Kidney (tissue), 14 donors: ENCODE measurements around the gene KRT9. TPM values are rescaled to one million over a fixed set of nuclear protein-coding genes. Genes with fewer than 3 reads are reported as not detected.
A peak's percentile ranks its signal among the peaks of the same experiment; 100 is the strongest.
"Not testable (repeated sequence)": the region's sequence is repeated elsewhere in the genome, so short reads cannot be mapped to it uniquely, and the experiment has no call there.

ENCODE experiments used
- DNase-seq, 5 donors: peaks; one replicate each; pipeline ENCODE4 v3.0.0-alpha.2; 2013 to 2020
- FAIRE-seq: peaks from 2 replicates; lab custom pipeline; 2012; peaks lifted over from hg19 to GRCh38; lab: Jason Lieb, UNC
- H3K27ac ChIP-seq, 2 donors: one replicate each; pipeline ENCODE4 v1.7.0; 2013; ENCODE audit warnings: low read depth in 2 of 2, low read length in 2 of 2, inconsistent platforms in 1 of 2
- H3K27me3 ChIP-seq: one replicate; pipeline ENCODE4 v1.7.1; 2013; ENCODE audit warnings: low read length, inconsistent platforms; ENCODE audit not compliant: control insufficient read depth, insufficient read depth
- H3K36me3 ChIP-seq, 3 donors: one replicate each; pipeline versions ENCODE4 v1.7.0 to v1.7.1; 2013; ENCODE audit warnings: low read length in 3 of 3, control low read depth in 1 of 3, inconsistent platforms in 1 of 3; ENCODE audit not compliant: insufficient read depth in 3 of 3, control insufficient read depth in 2 of 3
- H3K4me1 ChIP-seq, 3 donors: one replicate each; pipeline versions ENCODE4 v1.7.0 to v1.7.1; 2013; ENCODE audit warnings: low read length in 3 of 3, inconsistent platforms in 1 of 3, low read depth in 1 of 3; ENCODE audit not compliant: control insufficient read depth in 2 of 3, insufficient read depth in 2 of 3
- H3K4me3 ChIP-seq, 3 donors: one replicate each; pipeline versions ENCODE4 v1.7.0 to v1.8.1; 2013; ENCODE audit warnings: low read length in 3 of 3, control low read depth in 1 of 3, inconsistent platforms in 1 of 3
- H3K9ac ChIP-seq, 3 donors: one replicate each; pipeline versions ENCODE4 v1.7.0 to v1.7.1; 2013; ENCODE audit warnings: low read length in 3 of 3, control low read depth in 1 of 3, inconsistent platforms in 1 of 3
- H3K9me3 ChIP-seq, 3 donors: one replicate each; pipeline versions ENCODE4 v1.7.0 to v1.7.1; 2013; ENCODE audit warnings: low read length in 3 of 3, control low read depth in 1 of 3, inconsistent platforms in 1 of 3; ENCODE audit not compliant: control insufficient read depth in 2 of 3, insufficient read depth in 1 of 3
- intact Hi-C: fragments of 100-400 bp; cut with DNase I; formaldehyde crosslinking; loops from one replicate; pipeline ENCODE4 v1.11.1; 2022
- polyA plus RNA-seq: library from polyadenylated mRNA; stranded (reverse); fragments of 350-450 nt; fragmentation: Illumina TruSeq; extraction: RNeasy Lipid Tissue Mini Kit (QIAGEN cat#74804); gene quantifications from one replicate; pipeline ENCODE4 v1.2.3, GENCODE V29; 2014; ENCODE audit warnings: low read depth, low replicate concordance; ENCODE audit not compliant: insufficient read depth
- total RNA-seq: library from RNA; stranded (reverse); fragmentation: NEBNext Ultra II Directional; extraction: Animal tissue kit (Norgen Biotek cat#: 25700); gene quantifications from one replicate; pipeline ENCODE4 v1.2.1, GENCODE V29; 2021
- TF ChIP-seq, protein P1 (sequence below): IDR thresholded peaks from 3 replicates; pipeline ENCODE4 v1.5.1; 2012; ENCODE audit warnings: mild to moderate bottlenecking, moderate library complexity, borderline replicate concordance; ENCODE audit not compliant: insufficient read depth; ENCODE audit errors: extremely low read depth
- donor health status: control.
- donor health status: control.
- donor health status: control.
- donor health status: control.
- donor health status: control.
- donor health status: DM: yes; HTN: yes; CAD: no.
- donor health status: Normal renal cell carcinoma (clear cell type).

KRT9 gene
- total and polyA plus RNA-seq, 2 donors from 2014 or later = not detected

DNA sequence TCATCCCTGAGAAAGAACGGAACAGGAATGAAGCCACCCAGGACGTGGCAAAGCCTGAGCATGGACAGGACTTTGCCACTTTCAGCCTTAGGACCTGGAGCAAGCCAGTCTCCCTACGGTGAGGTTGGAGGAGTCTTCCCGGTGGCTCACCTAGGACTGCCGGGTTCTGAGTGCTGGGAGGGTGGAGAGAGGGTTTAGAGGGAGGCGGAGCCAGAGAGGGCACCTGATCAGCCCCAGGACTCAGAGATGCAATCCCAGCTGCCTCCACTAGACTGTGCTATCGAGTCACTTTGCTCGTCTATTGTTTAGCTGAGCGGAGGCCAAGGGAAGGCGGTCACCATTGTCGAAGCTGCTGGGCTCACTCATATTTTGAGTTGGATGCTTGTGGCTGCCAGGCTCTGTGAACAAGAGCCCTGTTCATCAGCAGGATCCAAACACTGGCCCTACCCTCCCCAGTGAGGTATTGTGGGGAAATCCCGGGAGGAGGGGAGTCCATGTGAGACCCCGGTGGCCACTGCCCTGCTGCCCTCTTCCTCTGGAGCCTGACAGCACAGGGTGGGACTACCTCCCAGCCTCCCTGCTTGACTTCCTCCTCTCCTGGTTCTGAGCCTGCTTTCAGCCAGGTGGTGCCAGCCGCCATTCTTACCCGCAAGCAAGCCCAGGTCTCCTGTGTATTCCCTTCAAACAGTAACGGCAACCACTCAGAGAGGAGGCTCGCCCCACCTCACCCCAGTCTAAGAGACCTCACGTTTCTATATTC is 7.8 kb upstream of the KRT9 start:
- intact Hi-C loops = no loop called here
- no peak overlapping the region for H3K9ac ChIP-seq
- peak overlapping the region in 1 of 3 donors; percentile 16 for H3K4me3 ChIP-seq

DNA sequence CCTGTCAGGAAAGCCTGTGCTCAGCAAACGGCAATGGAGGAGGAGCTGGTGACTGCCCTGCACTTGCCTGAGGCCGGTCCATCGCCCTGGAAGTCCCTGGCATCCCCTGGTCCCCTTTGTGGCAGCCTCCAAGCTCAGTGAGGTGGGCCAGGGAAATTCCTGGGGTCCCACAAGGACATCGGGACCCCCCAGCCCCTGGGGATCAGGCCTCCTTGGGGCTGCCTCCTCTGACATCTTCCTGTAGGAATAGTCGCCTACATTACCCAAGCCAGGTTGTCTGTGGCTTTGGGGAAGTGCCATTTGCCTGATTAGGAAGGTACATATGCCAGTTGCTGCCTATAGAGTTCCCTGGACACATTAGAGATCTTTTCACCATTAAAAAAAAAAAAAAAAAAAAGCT is 7.1 kb upstream of the KRT9 start:
- TF ChIP-seq, protein P1, sequence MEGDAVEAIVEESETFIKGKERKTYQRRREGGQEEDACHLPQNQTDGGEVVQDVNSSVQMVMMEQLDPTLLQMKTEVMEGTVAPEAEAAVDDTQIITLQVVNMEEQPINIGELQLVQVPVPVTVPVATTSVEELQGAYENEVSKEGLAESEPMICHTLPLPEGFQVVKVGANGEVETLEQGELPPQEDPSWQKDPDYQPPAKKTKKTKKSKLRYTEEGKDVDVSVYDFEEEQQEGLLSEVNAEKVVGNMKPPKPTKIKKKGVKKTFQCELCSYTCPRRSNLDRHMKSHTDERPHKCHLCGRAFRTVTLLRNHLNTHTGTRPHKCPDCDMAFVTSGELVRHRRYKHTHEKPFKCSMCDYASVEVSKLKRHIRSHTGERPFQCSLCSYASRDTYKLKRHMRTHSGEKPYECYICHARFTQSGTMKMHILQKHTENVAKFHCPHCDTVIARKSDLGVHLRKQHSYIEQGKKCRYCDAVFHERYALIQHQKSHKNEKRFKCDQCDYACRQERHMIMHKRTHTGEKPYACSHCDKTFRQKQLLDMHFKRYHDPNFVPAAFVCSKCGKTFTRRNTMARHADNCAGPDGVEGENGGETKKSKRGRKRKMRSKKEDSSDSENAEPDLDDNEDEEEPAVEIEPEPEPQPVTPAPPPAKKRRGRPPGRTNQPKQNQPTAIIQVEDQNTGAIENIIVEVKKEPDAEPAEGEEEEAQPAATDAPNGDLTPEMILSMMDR = no peak
- Histone ChIP-seq H3K27ac (no peak overlapping the region), H3K4me1 (no peaks in the 10 kb centered on the region), H3K9me3 (no peaks in the 10 kb centered on the region), H3K36me3 (no peaks in the 10 kb centered on the region), H3K4me3 (no peak overlapping the region), H3K9ac (no peak overlapping the region), H3K27me3 (no peaks in the 10 kb centered on the region)
- FAIRE-seq (no peak), DNase-seq (no peak)
- intact Hi-C loops = no loop called here

More for the DNA sequence above, 7.8 kb upstream of the KRT9 start:
- FAIRE-seq (no peak), DNase-seq (peak; percentile 83 to 96 (median 93))
- Histone ChIP-seq H3K27me3 (no peaks in the 10 kb centered on the region), H3K9me3 (no peaks in the 10 kb centered on the region), H3K36me3 (no peaks in the 10 kb centered on the region), H3K27ac (no peak overlapping the region), H3K4me1 (no peaks in the 10 kb centered on the region)
- TF ChIP-seq, protein P1 = peak; percentile 80

DNA sequence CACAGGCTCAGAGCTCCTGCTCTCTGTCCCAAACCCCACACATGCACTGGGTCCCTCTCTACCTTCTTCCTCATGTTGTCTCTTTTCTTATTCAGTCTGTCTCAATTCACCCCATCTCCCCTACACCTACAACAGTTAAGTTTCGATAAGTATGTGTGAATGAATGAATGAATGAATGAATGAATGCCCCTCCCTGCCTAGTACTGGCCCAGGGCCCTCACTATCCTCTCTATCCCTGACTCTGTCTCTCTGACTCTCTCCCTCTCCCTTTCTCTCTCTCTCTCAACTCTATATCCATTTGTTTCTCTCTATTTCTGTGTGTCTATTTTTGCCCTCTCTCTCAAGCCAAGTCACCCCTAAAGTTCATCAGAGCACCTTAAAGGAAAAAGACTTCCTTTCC is 6.7 kb upstream of the KRT9 start:
- FAIRE-seq = no peak
- intact Hi-C loops = no loop called here

DNA sequence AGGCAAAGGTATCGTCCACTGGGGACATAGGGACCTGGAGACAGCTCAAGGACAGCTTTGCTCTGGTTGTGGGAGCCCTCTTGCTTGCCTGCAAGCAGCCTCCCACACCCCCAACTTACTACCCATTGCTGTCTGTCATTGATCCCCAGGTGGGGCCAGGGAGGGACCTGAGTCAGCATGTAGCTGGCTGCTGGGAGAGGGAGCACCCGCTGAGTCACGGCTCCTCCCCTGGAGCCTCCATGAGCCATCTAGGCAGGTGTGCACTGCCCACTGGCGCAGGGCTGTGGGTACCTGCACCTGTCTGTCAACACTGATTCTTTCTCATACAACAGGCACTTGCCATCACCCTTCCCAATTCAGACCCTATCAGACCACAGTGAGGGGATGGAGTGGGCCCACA is 4.9 kb upstream of the KRT9 start:
- H3K4me1 ChIP-seq, FAIRE-seq, H3K9ac ChIP-seq, H3K36me3 ChIP-seq, H3K27ac ChIP-seq, DNase-seq, H3K4me3 ChIP-seq, H3K27me3 ChIP-seq, H3K9me3 ChIP-seq, intact Hi-C loops: not testable (repeated sequence)

More for the DNA sequence above, 6.7 kb upstream of the KRT9 start:
- TF ChIP-seq, protein P1 = no peak
- Histone ChIP-seq H3K9me3 (no peaks in the 10 kb centered on the region), H3K27me3 (no peaks in the 10 kb centered on the region), H3K4me1 (no peaks in the 10 kb centered on the region), H3K27ac (no peak overlapping the region), H3K9ac (no peak overlapping the region), H3K36me3 (no peaks in the 10 kb centered on the region), H3K4me3 (no peak overlapping the region)
- DNase-seq = no peak
